Measurements from ENCODE around the gene MOV10L1. TPM values are rescaled to one million over a fixed set of nuclear protein-coding genes. Genes with fewer than 3 reads are reported as not detected.
"Not testable (repeated sequence)": the region's sequence is repeated elsewhere in the genome, so short reads cannot be mapped to it uniquely, and the experiment has no call there.

The MOV10L1 gene
- total RNA-seq, 4 donors from 2014 or later: 0.67 TPM; not detected in 3

DNA sequence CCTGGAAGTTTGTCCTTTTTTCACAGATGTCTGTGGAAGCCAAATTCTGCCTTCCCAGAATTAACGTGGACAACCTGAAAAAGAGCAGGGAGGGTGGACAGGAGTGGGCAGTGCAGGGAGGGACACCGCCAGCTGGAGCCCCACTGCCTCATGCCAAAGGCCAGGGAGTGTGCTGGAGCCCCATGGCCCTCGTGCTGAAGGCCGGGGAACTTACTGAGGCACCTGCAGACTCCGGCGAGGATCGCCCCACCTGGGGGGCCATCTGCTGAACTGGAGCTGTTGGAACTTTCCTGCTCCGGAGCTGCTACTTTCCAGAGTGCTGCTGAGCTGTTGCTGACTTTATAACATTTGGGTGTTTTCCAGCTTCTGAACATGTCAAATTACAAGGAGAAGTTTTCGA, 35.2 kb downstream of the MOV10L1 start:
- H3K4me1 ChIP-seq: no peaks in the 10 kb centered on the region
- no peaks in the 10 kb centered on the region for H3K27me3 ChIP-seq
- H3K36me3 ChIP-seq: no peaks in the 10 kb centered on the region
- DNase-seq: no peak
- H3K4me3 ChIP-seq: no peak overlapping the region
- no peak overlapping the region for H3K27ac ChIP-seq
- peaks cover 0 to 7% (median 0%) of the 10 kb centered on the region in 4 donors for H3K9me3 ChIP-seq
- TF ChIP-seq POLR2A (IDR thresholded peaks at IDR 0.05): no peak
- TF ChIP-seq, protein P1, sequence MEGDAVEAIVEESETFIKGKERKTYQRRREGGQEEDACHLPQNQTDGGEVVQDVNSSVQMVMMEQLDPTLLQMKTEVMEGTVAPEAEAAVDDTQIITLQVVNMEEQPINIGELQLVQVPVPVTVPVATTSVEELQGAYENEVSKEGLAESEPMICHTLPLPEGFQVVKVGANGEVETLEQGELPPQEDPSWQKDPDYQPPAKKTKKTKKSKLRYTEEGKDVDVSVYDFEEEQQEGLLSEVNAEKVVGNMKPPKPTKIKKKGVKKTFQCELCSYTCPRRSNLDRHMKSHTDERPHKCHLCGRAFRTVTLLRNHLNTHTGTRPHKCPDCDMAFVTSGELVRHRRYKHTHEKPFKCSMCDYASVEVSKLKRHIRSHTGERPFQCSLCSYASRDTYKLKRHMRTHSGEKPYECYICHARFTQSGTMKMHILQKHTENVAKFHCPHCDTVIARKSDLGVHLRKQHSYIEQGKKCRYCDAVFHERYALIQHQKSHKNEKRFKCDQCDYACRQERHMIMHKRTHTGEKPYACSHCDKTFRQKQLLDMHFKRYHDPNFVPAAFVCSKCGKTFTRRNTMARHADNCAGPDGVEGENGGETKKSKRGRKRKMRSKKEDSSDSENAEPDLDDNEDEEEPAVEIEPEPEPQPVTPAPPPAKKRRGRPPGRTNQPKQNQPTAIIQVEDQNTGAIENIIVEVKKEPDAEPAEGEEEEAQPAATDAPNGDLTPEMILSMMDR (IDR thresholded peaks at IDR 0.05): no peak

DNA sequence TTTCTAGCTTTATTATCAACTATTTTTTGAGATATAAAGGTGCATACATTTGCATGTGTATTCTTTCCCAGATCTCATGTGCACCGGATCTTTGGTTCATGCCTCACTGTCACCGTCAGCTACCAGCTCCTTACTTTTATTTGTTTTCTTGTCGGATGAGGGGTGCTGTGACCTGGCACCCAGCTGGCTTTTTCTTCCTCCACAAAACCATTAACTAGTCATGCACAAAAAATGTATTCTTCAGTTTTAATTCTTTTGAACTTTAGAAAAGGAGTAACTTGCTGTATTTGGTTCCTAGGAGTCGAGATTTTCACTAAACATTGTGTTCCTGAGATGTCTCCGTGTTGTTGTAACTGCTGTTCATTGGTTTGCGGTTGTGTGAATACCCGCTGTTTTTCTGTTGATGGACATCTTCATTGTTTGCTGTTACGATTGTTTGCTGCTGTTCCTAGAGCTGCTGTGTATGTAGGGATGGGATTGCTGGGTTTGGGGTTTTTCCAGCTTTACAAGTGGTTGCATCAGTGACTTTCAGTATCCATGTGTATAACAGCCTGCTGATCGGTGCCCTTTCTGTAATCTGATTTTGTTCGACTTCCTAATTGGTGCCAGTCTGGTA, 39.4 kb downstream of the MOV10L1 start:
- TF ChIP-seq, protein P1 (IDR thresholded peaks at IDR 0.05): no peak
- TF ChIP-seq POLR2A (IDR thresholded peaks at IDR 0.05): no peak
- H3K27ac ChIP-seq: no peak overlapping the region
- no peaks in the 10 kb centered on the region for H3K36me3 ChIP-seq
- H3K4me1 ChIP-seq: no peaks in the 10 kb centered on the region
- H3K27me3 ChIP-seq: no peaks in the 10 kb centered on the region
- no peaks in the 10 kb centered on the region for H3K9me3 ChIP-seq
- DNase-seq: no peak
- no peak overlapping the region for H3K4me3 ChIP-seq

DNA sequence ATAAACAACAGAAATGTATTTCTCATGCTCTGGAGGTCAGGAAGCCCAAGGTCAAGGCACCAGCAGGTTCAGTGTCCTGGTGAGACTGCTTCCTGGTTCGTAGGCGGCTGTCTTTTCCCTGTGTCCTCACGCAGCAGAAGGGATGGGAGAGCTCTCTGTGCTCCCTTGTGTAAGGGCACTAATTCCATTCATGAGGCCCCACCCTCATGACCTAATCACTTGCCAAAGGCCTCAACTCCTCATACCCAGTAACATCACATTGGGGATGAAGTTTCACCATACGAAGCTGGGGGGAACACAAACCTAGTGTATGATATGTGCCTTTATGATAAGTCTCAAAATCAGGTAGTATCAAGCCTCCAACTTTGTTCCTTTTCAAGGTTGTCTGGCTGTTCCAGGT, 42.1 kb downstream of the MOV10L1 start:
- TF ChIP-seq POLR2A (IDR thresholded peaks at IDR 0.05): no peak
- TF ChIP-seq, protein P1 (IDR thresholded peaks at IDR 0.05): no peak
- H3K27ac ChIP-seq: no peak overlapping the region

DNA sequence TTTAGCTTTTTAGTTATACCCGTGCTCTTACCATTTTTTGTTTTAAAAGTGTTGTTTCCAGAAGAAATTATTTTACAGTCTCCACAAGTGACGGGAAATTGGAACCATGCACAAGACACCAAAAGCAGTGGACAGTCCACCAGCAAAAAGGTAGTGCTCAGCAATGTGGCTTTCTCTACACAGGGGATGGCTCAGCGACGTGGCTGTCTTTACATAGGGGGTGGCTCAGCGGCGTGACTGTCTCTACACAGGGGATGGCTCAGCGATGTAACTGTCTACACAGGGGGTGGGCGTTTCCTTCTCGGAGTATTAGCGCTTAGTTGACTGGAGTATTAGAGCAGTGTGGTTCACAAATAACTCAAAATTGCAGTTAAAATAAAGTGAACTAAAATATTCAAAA, 44.7 kb downstream of the MOV10L1 start:
- TF ChIP-seq, protein P1 (IDR thresholded peaks at IDR 0.05): no peak
- no peak for TF ChIP-seq POLR2A (IDR thresholded peaks at IDR 0.05)

More for the DNA sequence above, 42.1 kb downstream of the MOV10L1 start:
- Histone ChIP-seq H3K27me3 (no peaks in the 10 kb centered on the region), H3K4me1 (no peaks in the 10 kb centered on the region), H3K9me3 (no peaks in the 10 kb centered on the region), H3K36me3 (no peaks in the 10 kb centered on the region), H3K4me3 (no peak overlapping the region)
- no peak for DNase-seq

DNA sequence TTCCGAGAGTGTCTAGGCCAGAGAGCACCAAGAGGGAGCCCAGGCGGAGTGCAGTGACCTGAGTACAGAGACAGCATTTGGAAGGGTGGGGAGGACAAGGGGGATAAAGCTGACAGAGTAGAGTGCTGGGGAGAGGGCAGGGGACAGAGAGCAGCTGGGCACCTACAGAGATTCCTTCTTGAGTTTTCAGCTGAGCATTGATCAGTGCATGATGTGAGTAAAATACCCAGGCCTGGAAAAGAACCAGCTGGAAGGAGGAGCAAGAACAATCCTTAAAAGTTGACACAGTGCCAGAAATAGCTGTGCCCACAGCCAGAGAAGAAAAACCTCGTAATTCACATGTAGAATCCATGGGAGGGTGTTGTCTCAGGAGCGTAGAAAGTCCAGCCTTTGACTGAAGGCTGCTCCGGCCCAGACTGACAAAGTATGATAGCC, 46.8 kb downstream of the MOV10L1 start:
- Histone ChIP-seq H3K4me1 (no peaks in the 10 kb centered on the region), H3K36me3 (no peaks in the 10 kb centered on the region), H3K9me3 (no peaks in the 10 kb centered on the region), H3K27me3 (no peaks in the 10 kb centered on the region), H3K4me3 (no peak overlapping the region), H3K27ac (no peak overlapping the region)
- TF ChIP-seq POLR2A (IDR thresholded peaks at IDR 0.05): no peak
- TF ChIP-seq, protein P1 (IDR thresholded peaks at IDR 0.05): no peak
- DNase-seq: no peak

More for the DNA sequence above, 44.7 kb downstream of the MOV10L1 start:
- no peaks in the 10 kb centered on the region for H3K36me3 ChIP-seq
- H3K9me3 ChIP-seq: no peaks in the 10 kb centered on the region
- DNase-seq: no peak
- no peaks in the 10 kb centered on the region for H3K27me3 ChIP-seq
- H3K4me1 ChIP-seq: no peaks in the 10 kb centered on the region
- no peak overlapping the region for H3K4me3 ChIP-seq
- H3K27ac ChIP-seq: no peak overlapping the region

DNA sequence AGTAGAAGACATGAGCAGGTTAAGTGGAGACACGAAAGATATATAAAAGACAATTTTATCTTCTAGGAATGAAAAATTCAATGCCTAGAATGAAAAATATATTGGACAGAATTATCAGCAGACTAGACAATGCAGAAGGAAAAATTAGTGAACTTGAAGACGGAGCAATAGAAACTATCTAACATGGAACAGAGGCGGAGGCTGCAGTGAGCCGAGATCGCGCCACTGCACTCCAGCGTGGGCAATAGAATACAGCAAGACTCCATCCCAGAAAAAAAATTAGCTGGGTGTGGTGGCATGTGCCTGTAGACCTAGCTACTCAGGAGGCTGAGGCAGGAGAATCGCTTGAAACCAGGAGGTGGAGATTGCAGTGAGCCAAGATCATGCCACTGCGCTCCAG, 47.5 kb downstream of the MOV10L1 start:
- H3K27me3 ChIP-seq, H3K27ac ChIP-seq, H3K4me1 ChIP-seq, H3K36me3 ChIP-seq, DNase-seq, H3K4me3 ChIP-seq, H3K9me3 ChIP-seq: not testable (repeated sequence)

Measured in Peyer's patch (tissue), 4 donors.